ENCODE results near the gene MAN1C1. TPM values are rescaled to one million over a fixed set of nuclear protein-coding genes. Genes with fewer than 3 reads are reported as not detected.

MAN1C1 gene
- total RNA-seq, 2 donors from 2014 or later, result 2.2 to 4.3 TPM

DNA sequence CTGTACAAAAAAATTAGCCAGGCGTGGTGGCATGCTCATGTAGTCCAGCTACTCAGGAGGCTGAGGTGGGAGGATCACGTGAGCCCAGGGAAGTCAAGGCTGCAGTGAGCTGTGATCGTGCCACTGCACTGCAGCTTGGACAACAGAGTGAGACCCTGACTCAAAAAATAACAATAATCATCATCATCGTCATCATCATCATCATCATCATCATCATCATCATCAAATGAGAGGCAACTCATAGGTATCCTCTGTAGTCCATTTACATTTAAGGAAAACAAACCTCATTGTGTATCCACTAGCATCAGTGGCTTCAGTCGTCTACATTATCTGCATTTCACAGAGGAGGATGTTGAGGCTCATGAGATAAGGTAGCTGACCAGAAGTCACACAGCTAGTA, 114.6 kb downstream of the MAN1C1 start:
- no peaks in the 10 kb centered on the region for H3K36me3 Mint-ChIP-seq (ENCODE audit: low read depth)
- Histone ChIP-seq H3K36me3 (ENCODE audit: control insufficient read depth, insufficient read depth, low read length) (no peaks in the 10 kb centered on the region), H3K4me1 (ENCODE audit: control insufficient read depth, insufficient read depth, low read length) (peaks cover 12% of the 10 kb centered on the region), H3K27ac (ENCODE audit: low read depth, low read length) (no peak overlapping the region), H3K9ac (ENCODE audit: extremely low read depth, low read length, poor library complexity, severe bottlenecking) (no peak overlapping the region), H3K9me3 (ENCODE audit: control insufficient read depth, low read length) (no peaks in the 10 kb centered on the region), H3K4me3 (ENCODE audit: low read length) (no peak overlapping the region), H3K27me3 (ENCODE audit: control insufficient read depth, insufficient read depth, low read length, poor library complexity, severe bottlenecking) (no peaks in the 10 kb centered on the region)
- H3K4me1 Mint-ChIP-seq, result peaks cover 4% of the 10 kb centered on the region
- no peaks in the 10 kb centered on the region for H3K27me3 Mint-ChIP-seq (ENCODE audit: insufficient read depth)
- TF ChIP-seq, protein P1, sequence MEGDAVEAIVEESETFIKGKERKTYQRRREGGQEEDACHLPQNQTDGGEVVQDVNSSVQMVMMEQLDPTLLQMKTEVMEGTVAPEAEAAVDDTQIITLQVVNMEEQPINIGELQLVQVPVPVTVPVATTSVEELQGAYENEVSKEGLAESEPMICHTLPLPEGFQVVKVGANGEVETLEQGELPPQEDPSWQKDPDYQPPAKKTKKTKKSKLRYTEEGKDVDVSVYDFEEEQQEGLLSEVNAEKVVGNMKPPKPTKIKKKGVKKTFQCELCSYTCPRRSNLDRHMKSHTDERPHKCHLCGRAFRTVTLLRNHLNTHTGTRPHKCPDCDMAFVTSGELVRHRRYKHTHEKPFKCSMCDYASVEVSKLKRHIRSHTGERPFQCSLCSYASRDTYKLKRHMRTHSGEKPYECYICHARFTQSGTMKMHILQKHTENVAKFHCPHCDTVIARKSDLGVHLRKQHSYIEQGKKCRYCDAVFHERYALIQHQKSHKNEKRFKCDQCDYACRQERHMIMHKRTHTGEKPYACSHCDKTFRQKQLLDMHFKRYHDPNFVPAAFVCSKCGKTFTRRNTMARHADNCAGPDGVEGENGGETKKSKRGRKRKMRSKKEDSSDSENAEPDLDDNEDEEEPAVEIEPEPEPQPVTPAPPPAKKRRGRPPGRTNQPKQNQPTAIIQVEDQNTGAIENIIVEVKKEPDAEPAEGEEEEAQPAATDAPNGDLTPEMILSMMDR (conservative IDR thresholded peaks at IDR 0.05), result no peak
- WGBS, 2 experiments (ENCODE audit: insufficient coverage in 1 of 2, insufficient read length in 1 of 2), result 93% methylated on average over 4 to 5 of the region's 5 CpGs
- H3K9me3 Mint-ChIP-seq, result no peaks in the 10 kb centered on the region
- no peak overlapping the region for H3K4me3 Mint-ChIP-seq
- DNase-seq, result no peak
- no peak overlapping the region for H3K27ac Mint-ChIP-seq

DNA sequence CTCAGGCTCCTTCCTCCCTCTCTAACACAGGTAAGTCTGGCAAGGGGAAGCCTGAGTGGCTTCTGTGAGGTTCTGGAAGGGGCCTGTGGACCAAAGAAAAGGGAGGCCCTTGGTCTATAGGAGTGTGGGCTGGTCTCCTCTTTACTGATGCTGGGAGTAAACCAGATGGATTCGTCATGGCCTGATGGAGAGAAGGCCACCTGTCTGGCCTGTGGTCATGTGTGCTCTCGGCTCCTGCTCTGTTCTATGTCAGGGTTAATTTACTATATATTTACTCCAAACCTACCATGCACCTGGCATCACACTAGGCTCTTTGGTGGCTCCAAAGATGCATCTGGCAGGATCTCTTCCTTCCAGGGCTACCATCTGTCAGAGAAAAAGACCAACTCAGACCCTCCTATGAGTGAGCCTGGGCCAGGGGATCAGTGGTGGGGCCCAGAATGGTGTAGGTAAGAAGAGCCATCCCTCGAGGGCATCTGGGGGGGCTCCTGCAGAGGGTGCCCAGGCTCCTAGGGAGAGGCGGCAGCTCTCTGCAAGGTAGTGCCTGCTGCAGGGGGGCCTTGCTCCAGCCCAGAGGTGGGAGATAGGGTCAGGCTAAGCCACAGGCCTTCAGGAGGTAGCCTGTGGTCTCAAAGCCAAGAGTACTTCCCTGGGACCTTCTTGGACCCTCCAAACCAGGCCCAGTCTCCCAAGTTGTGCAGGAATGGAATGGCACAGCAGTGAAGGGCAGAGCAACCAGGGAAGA, 115.2 kb downstream of the MAN1C1 start:
- TF ChIP-seq, protein P1 (conservative IDR thresholded peaks at IDR 0.05), result no peak
- Mint-ChIP-seq H3K27me3 (ENCODE audit: insufficient read depth) (no peaks in the 10 kb centered on the region), H3K27ac (no peak overlapping the region), H3K36me3 (ENCODE audit: low read depth) (no peaks in the 10 kb centered on the region), H3K4me3 (no peak overlapping the region), H3K9me3 (no peaks in the 10 kb centered on the region), H3K4me1 (peaks cover 4% of the 10 kb centered on the region)
- Histone ChIP-seq H3K27me3 (ENCODE audit: control insufficient read depth, insufficient read depth, low read length, poor library complexity, severe bottlenecking) (no peaks in the 10 kb centered on the region), H3K9ac (ENCODE audit: extremely low read depth, low read length, poor library complexity, severe bottlenecking) (no peak overlapping the region), H3K4me3 (ENCODE audit: low read length) (no peak overlapping the region), H3K36me3 (ENCODE audit: control insufficient read depth, insufficient read depth, low read length) (no peaks in the 10 kb centered on the region), H3K27ac (ENCODE audit: low read depth, low read length) (no peak overlapping the region), H3K9me3 (ENCODE audit: control insufficient read depth, low read length) (no peaks in the 10 kb centered on the region), H3K4me1 (ENCODE audit: control insufficient read depth, insufficient read depth, low read length) (peaks cover 9% of the 10 kb centered on the region)
- no peak for DNase-seq
- 88 to 100% methylated on average over 2 to 4 of the region's 4 CpGs for whole genome bisulfite sequencing, 2 experiments (ENCODE audit: insufficient coverage in 1 of 2, insufficient read length in 1 of 2)

DNA sequence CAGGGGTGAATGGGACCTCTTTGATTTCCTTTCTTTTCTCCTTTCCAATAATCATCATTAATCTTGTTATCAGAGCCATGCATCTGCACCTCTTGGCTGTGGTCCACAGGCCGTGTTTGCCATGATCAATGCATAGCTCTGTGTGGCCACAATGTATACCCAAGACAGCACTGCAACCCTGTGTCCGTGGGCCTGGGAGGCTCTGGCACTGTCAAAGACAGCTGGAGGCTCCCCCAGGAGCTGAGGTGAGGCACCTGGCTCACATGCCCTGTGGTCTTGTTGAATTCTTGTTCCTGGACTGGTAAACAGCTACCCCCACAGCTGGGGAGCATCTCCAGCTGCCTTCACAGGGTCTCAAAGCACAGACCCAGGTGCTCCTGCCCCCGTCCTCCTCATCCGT, 116.2 kb downstream of the MAN1C1 start:
- Mint-ChIP-seq H3K36me3 (ENCODE audit: low read depth) (no peaks in the 10 kb centered on the region), H3K27ac (peak overlapping the region; percentile 24), H3K4me3 (no peak overlapping the region), H3K27me3 (ENCODE audit: insufficient read depth) (no peaks in the 10 kb centered on the region), H3K4me1 (no peaks in the 10 kb centered on the region), H3K9me3 (no peaks in the 10 kb centered on the region)
- H3K9ac ChIP-seq (ENCODE audit: extremely low read depth, low read length, poor library complexity, severe bottlenecking), result no peak overlapping the region
- no peaks in the 10 kb centered on the region for H3K9me3 ChIP-seq (ENCODE audit: control insufficient read depth, low read length)
- TF ChIP-seq, protein P1 (conservative IDR thresholded peaks at IDR 0.05), result no peak
- no peaks in the 10 kb centered on the region for H3K36me3 ChIP-seq (ENCODE audit: control insufficient read depth, insufficient read depth, low read length)
- H3K27me3 ChIP-seq (ENCODE audit: control insufficient read depth, insufficient read depth, low read length, poor library complexity, severe bottlenecking), result no peaks in the 10 kb centered on the region
- H3K4me1 ChIP-seq (ENCODE audit: control insufficient read depth, insufficient read depth, low read length), result peaks cover 1% of the 10 kb centered on the region
- DNase-seq, result no peak
- WGBS, 2 experiments (ENCODE audit: insufficient coverage in 1 of 2, insufficient read length in 1 of 2), result 92 to 100% methylated on average over 3 to 4 of the region's 4 CpGs
- H3K27ac ChIP-seq (ENCODE audit: low read depth, low read length), result no peak overlapping the region
- H3K4me3 ChIP-seq (ENCODE audit: low read length), result no peak overlapping the region
